H9 (cell line): ENCODE data around the gene GHITM. TPM values are rescaled to one million over a fixed set of nuclear protein-coding genes. Genes with fewer than 3 reads are reported as not detected.

ENCODE experiments used
- DNase-seq: peaks from one replicate; pipeline ENCODE4 v3.0.0-alpha.2; 2017
- H2AFZ ChIP-seq: one replicate; pipeline ENCODE4 v1.6.1; 2013; ENCODE audit warnings: mild to moderate bottlenecking, low read length, control low read depth, moderate library complexity
- H2AK5ac ChIP-seq: 2 replicates; pipeline ENCODE4 v1.6.1; 2013; ENCODE audit warnings: low read length, control low read depth, mixed read lengths; ENCODE audit not compliant: insufficient read length
- H2BK120ac ChIP-seq: one replicate; pipeline ENCODE4 v1.6.1; 2013; ENCODE audit warnings: low read depth, mild to moderate bottlenecking, low read length, control low read depth, inconsistent platforms; ENCODE audit not compliant: poor library complexity, severe bottlenecking
- H2BK12ac ChIP-seq: 2 replicates; pipeline ENCODE4 v1.6.1; 2013; ENCODE audit warnings: low read length, control low read depth, mixed read lengths, low read depth; ENCODE audit not compliant: insufficient read length
- H2BK15ac ChIP-seq: 2 replicates; pipeline ENCODE4 v1.6.1; 2013; ENCODE audit warnings: low read depth, low read length, control low read depth
- H2BK20ac ChIP-seq: one replicate; pipeline ENCODE4 v1.6.1; 2013; ENCODE audit warnings: low read depth, mild to moderate bottlenecking, low read length, control low read depth, inconsistent platforms; ENCODE audit not compliant: poor library complexity, severe bottlenecking
- H2BK5ac ChIP-seq: 2 replicates; pipeline ENCODE4 v1.6.1; 2013; ENCODE audit warnings: low read length, control low read depth, mixed read lengths; ENCODE audit not compliant: insufficient read length
- H3K14ac ChIP-seq: 2 replicates; pipeline ENCODE4 v1.6.1; 2013; ENCODE audit warnings: low read length, control low read depth; ENCODE audit not compliant: insufficient read depth
- H3K18ac ChIP-seq: 2 replicates; pipeline ENCODE4 v1.6.1; 2013; ENCODE audit warnings: low read depth, mild to moderate bottlenecking, mixed read lengths, low read length, control low read depth; ENCODE audit not compliant: insufficient read length
- H3K23ac ChIP-seq: 2 replicates; pipeline ENCODE4 v1.6.1; 2013; ENCODE audit warnings: low read length, control low read depth, mixed read lengths, low read depth; ENCODE audit not compliant: insufficient read length
- H3K23me2 ChIP-seq: 2 replicates; pipeline ENCODE4 v1.6.1; 2013; ENCODE audit warnings: low read depth, mild to moderate bottlenecking, mixed read lengths, low read length, control low read depth; ENCODE audit not compliant: insufficient read length, poor library complexity, severe bottlenecking
- H3K27ac ChIP-seq: 2 replicates; pipeline ENCODE4 v1.5.1; 2013; ENCODE audit warnings: low read length, control low read depth, mixed read lengths, low read depth; ENCODE audit not compliant: insufficient read length
- H3K27me3 ChIP-seq: 2 replicates; pipeline ENCODE4 v1.6.1; 2013; ENCODE audit warnings: low read length, control low read depth, inconsistent platforms; ENCODE audit not compliant: insufficient read depth
- H3K4ac ChIP-seq: 2 replicates; pipeline ENCODE4 v1.6.1; 2013; ENCODE audit warnings: low read depth, mild to moderate bottlenecking, control low read depth, inconsistent platforms, low read length, moderate library complexity
- H3K4me1 ChIP-seq: 2 replicates; pipeline ENCODE4 v1.6.1; 2013; ENCODE audit warnings: low read length, control low read depth, inconsistent platforms; ENCODE audit not compliant: insufficient read depth
- H3K4me2 ChIP-seq: 2 replicates; pipeline ENCODE4 v1.6.1; 2013; ENCODE audit warnings: low read length, control low read depth, mixed read lengths; ENCODE audit not compliant: insufficient read length, insufficient read depth
- H3K56ac ChIP-seq: 2 replicates; pipeline ENCODE4 v1.6.1; 2013; ENCODE audit warnings: low read depth, mild to moderate bottlenecking, mixed read lengths, low read length, control low read depth; ENCODE audit not compliant: insufficient read length
- H3K79me1 ChIP-seq: 2 replicates; pipeline ENCODE4 v1.6.1; 2013; ENCODE audit warnings: low read depth, mild to moderate bottlenecking, moderate library complexity, low read length, control low read depth, inconsistent platforms; ENCODE audit not compliant: insufficient read depth, poor library complexity, severe bottlenecking
- H3K79me2 ChIP-seq: 2 replicates; pipeline ENCODE4 v1.6.1; 2013; ENCODE audit warnings: low read length, control low read depth, inconsistent platforms; ENCODE audit not compliant: insufficient read depth
- H3K9ac ChIP-seq: 2 replicates; pipeline ENCODE4 v1.6.1; 2013; ENCODE audit warnings: low read length, control low read depth, mixed read lengths; ENCODE audit not compliant: insufficient read length; ENCODE audit errors: extremely low read depth
- H3K9me3 ChIP-seq: one replicate; pipeline ENCODE4 v1.6.1; 2013; ENCODE audit warnings: low read depth, low read length, inconsistent platforms; ENCODE audit not compliant: control insufficient read depth
- H3T11ph ChIP-seq: one replicate; pipeline ENCODE4 v1.6.1; 2013; ENCODE audit warnings: mild to moderate bottlenecking, low read length, control low read depth, inconsistent platforms
- H4K20me1 ChIP-seq: one replicate; pipeline ENCODE4 v1.6.1; 2013; ENCODE audit not compliant: control insufficient read depth, insufficient read length, insufficient read depth
- H4K5ac ChIP-seq: 2 replicates; pipeline ENCODE4 v1.6.1; 2013; ENCODE audit warnings: low read depth, mild to moderate bottlenecking, mixed read lengths, low read length, control low read depth; ENCODE audit not compliant: insufficient read length
- H4K8ac ChIP-seq: replicated peaks from 2 replicates; pipeline ENCODE4 v1.6.1; 2013; ENCODE audit warnings: low read length, control low read depth, mixed read lengths, low read depth; ENCODE audit not compliant: insufficient read length
- H4K91ac ChIP-seq: 2 replicates; pipeline ENCODE4 v1.6.1; 2013; ENCODE audit warnings: low read depth, mild to moderate bottlenecking, moderate library complexity, mixed read lengths, low read length, control low read depth; ENCODE audit not compliant: insufficient read length
- H3K27ac Mint-ChIP-seq, 3 experiments: 2 replicates in 2 of 3; 3 replicates in 1 of 3; pipeline ENCODE4 v1.8.0; 2020 to 2021; ENCODE audit warnings: mixed read lengths in 3 of 3, mild to moderate bottlenecking in 1 of 3, moderate library complexity in 1 of 3
- H3K27me3 Mint-ChIP-seq: 2 replicates; pipeline ENCODE4 v1.8.0; 2021; ENCODE audit warnings: low read depth, mild to moderate bottlenecking, moderate library complexity, mixed read lengths
- H3K36me3 Mint-ChIP-seq, 3 experiments: 2 replicates in 2 of 3; 3 replicates in 1 of 3; pipeline ENCODE4 v1.8.0; 2020 to 2021; ENCODE audit warnings: low read depth in 3 of 3, mixed read lengths in 3 of 3; ENCODE audit not compliant: insufficient read depth in 1 of 3
- H3K4me1 Mint-ChIP-seq, 2 experiments: 2 replicates each; pipeline ENCODE4 v1.8.0; 2020; ENCODE audit warnings: mixed read lengths in 2 of 2
- H3K4me3 Mint-ChIP-seq, 2 experiments: 2 replicates in 1 of 2; 3 replicates in 1 of 2; pipeline ENCODE4 v1.8.0; 2020 to 2021; ENCODE audit warnings: mild to moderate bottlenecking in 2 of 2, mixed read lengths in 2 of 2, moderate library complexity in 1 of 2
- H3K9me3 Mint-ChIP-seq, 2 experiments: 2 replicates in 1 of 2; 3 replicates in 1 of 2; pipeline ENCODE4 v1.8.0; 2020; ENCODE audit warnings: mild to moderate bottlenecking in 2 of 2, mixed read lengths in 2 of 2, moderate library complexity in 1 of 2
- CTCF ChIP-seq: fragments of 200-600 bp; sonication (generic); conservative IDR thresholded peaks from 3 replicates; pipeline ENCODE4 v1.8.0; 2021; ENCODE audit warnings: antibody characterized with exemption, mild to moderate bottlenecking
- WGBS: extraction: QIAGEN DNeasy Blood & Tissue Kit; methylation state at CpG from one replicate; pipeline ENCODE4 v1.1.7; 2013; ENCODE audit warnings: missing lambda C conversion rate, low lambda C conversion rate, mixed read lengths; ENCODE audit not compliant: insufficient read length; ENCODE audit errors: extremely low coverage; 5-methylcytosine and 5-hydroxymethylcytosine counted together
- total RNA-seq: library from RNA; stranded (reverse); gene quantifications from 2 replicates; pipeline ENCODE4 v1.2.1, GENCODE V29; 2021

The GHITM gene
- total RNA-seq, 1 experiment from 2014 or later, result 95.6 TPM

GRCh38 chr10:84193846-84194423 lies 54.6 kb downstream of the GHITM start:
- H4K8ac ChIP-seq, result no peak overlapping the region
- no peak overlapping the region for H4K91ac ChIP-seq
- H3K4ac ChIP-seq, result no peak overlapping the region
- peak overlapping the region; percentile 75 for H3K4me2 ChIP-seq
- H3K36me3 Mint-ChIP-seq, result peaks cover 0 to 2% (median 0%) of the 10 kb centered on the region in 3 experiments; a peak in 3 of 7 replicates
- H4K20me1 ChIP-seq, result no peaks in the 10 kb centered on the region
- H2BK5ac ChIP-seq, result no peak overlapping the region
- no peak overlapping the region for H3K27ac ChIP-seq
- H3T11ph ChIP-seq, result no peak overlapping the region
- H3K4me1 Mint-ChIP-seq, result peaks cover 7 to 9% of the 10 kb centered on the region in 2 experiments
- H4K5ac ChIP-seq, result no peak overlapping the region
- H3K9ac ChIP-seq, result no peak overlapping the region
- TF ChIP-seq CTCF, result no peak
- no peak overlapping the region for H2BK20ac ChIP-seq
- H2BK15ac ChIP-seq, result no peak overlapping the region
- peaks cover 17% of the 10 kb centered on the region for H3K27me3 ChIP-seq
- no peak overlapping the region for H3K23ac ChIP-seq
- no CpG with 5 or more reads among the region's 5 CpGs for WGBS
- H3K4me3 Mint-ChIP-seq, result peak overlapping the region; percentile 64 to 82
- no peaks in the 10 kb centered on the region for H3K79me1 ChIP-seq
- H3K14ac ChIP-seq, result no peak overlapping the region
- H3K56ac ChIP-seq, result no peak overlapping the region
- no peak overlapping the region for H2AFZ ChIP-seq
- no peak overlapping the region; a peak in 1 of 7 replicates for H3K27ac Mint-ChIP-seq
- H2AK5ac ChIP-seq, result no peak overlapping the region
- no peaks in the 10 kb centered on the region; a peak in 1 of 5 replicates for H3K9me3 Mint-ChIP-seq
- no peak overlapping the region for H2BK12ac ChIP-seq
- H3K79me2 ChIP-seq, result no peaks in the 10 kb centered on the region
- DNase-seq, result no peak
- H2BK120ac ChIP-seq, result no peak overlapping the region
- peaks cover 12% of the 10 kb centered on the region for H3K23me2 ChIP-seq
- H3K18ac ChIP-seq, result no peak overlapping the region
- H3K27me3 Mint-ChIP-seq, result peaks cover 64% of the 10 kb centered on the region
- H3K4me1 ChIP-seq, result no peaks in the 10 kb centered on the region; the same call in 1 of the 2 replicates
- H3K9me3 ChIP-seq, result no peaks in the 10 kb centered on the region
